ENCODE results near the gene ENG. TPM values are rescaled to one million over a fixed set of nuclear protein-coding genes. Genes with fewer than 3 reads are reported as not detected.

ENG gene
- total and polyA plus RNA-seq, 5 experiments from 2014 or later, result 2.1 to 10.2 (median 5.4) TPM

- Mint-ChIP-seq H3K4me3 (no peak overlapping the region), H3K27ac (peak overlapping the region in 2 of 10 donors; percentile 17 to 56), H3K9me3 (no peaks in the 10 kb centered on the region), H3K27me3 (no peaks in the 10 kb centered on the region), H3K4me1 (peaks cover 5 to 21% (median 15%) of the 10 kb centered on the region in 4 donors), H3K36me3 (peaks cover 0 to 6% (median 0%) of the 10 kb centered on the region in 3 donors)
- DNase-seq (no peak), ATAC-seq (no peak)
- POLR2A ChIA-PET, result interaction anchor here (0.6 kb wide), 3 partner anchors 29 to 259 kb away, joined by 3 to 5 read pairs (median 5); no protein-coding TSS in a partner anchor
Measured at GRCh38 chr9:127833555-127833954, 20.9 kb downstream of the ENG start.

- peaks cover 5 to 18% (median 14%) of the 10 kb centered on the region in 4 donors for H3K4me1 Mint-ChIP-seq
- POLR2A ChIA-PET, result interaction anchor here (0.6 to 0.7 kb wide), 3 partner anchors 85 to 278 kb away, joined by 3 to 10 read pairs (median 3); partner anchors contain the start of gene ST6GALNAC4
- H3K36me3 Mint-ChIP-seq, result peaks cover 0 to 6% (median 0%) of the 10 kb centered on the region in 3 donors
- H3K27ac Mint-ChIP-seq, result peak overlapping the region; percentile 44 to 94 (median 88)
- peak; percentile 78 to 87 for ATAC-seq
- peak in 3 of 10 donors; percentile 9 to 41 (median 36) for DNase-seq
- no peaks in the 10 kb centered on the region for H3K9me3 Mint-ChIP-seq
- H3K27me3 Mint-ChIP-seq, result no peaks in the 10 kb centered on the region
- peak overlapping the region; percentile 10 to 79 (median 70) for H3K4me3 Mint-ChIP-seq
Measured at GRCh38 chr9:127832248-127832647, 22.2 kb downstream of the ENG start.

GRCh38 chr9:127829205-127829906, 25.1 kb downstream of the ENG start:
- Mint-ChIP-seq H3K4me3 (no peak overlapping the region), H3K27me3 (no peaks in the 10 kb centered on the region), H3K27ac (peak overlapping the region in 7 of 10 donors; percentile 32 to 82 (median 60)), H3K4me1 (peaks cover 4 to 16% (median 13%) of the 10 kb centered on the region in 4 donors), H3K9me3 (no peaks in the 10 kb centered on the region), H3K36me3 (peaks cover 0 to 16% (median 0%) of the 10 kb centered on the region in 3 donors)
- DNase-seq, result no peak
- no peak for ATAC-seq
- POLR2A ChIA-PET, result interaction anchor here (0.6 kb wide), 1 partner anchor 15 kb away, joined by 4 read pairs; no protein-coding TSS in a partner anchor

- no peak overlapping the region for H3K4me3 Mint-ChIP-seq
- POLR2A ChIA-PET, result interaction anchor here (0.6 to 1.2 kb wide), 3 partner anchors 10 to 25 kb away, joined by 3 to 14 read pairs (median 4); no protein-coding TSS in a partner anchor
- no peaks in the 10 kb centered on the region for H3K9me3 Mint-ChIP-seq
- H3K27ac Mint-ChIP-seq, result peak overlapping the region in 7 of 10 donors; percentile 36 to 82 (median 66)
- H3K4me1 Mint-ChIP-seq, result peaks cover 4 to 16% (median 11%) of the 10 kb centered on the region in 4 donors
- ATAC-seq, result no peak
- DNase-seq, result no peak
- H3K27me3 Mint-ChIP-seq, result no peaks in the 10 kb centered on the region
- H3K36me3 Mint-ChIP-seq, result peaks cover 0 to 22% (median 0%) of the 10 kb centered on the region in 3 donors
Measured at GRCh38 chr9:127828262-127829031, 26.0 kb downstream of the ENG start.

- no peaks in the 10 kb centered on the region for H3K9me3 Mint-ChIP-seq
- peak overlapping the region in 6 of 10 donors; percentile 25 to 78 (median 60) for H3K27ac Mint-ChIP-seq
- POLR2A ChIA-PET, result interaction anchor here (0.7 to 1.6 kb wide), 5 partner anchors 13 to 91 kb away, joined by 3 to 4 read pairs (median 3); no protein-coding TSS in a partner anchor
- H3K4me3 Mint-ChIP-seq, result no peak overlapping the region
- H3K27me3 Mint-ChIP-seq, result no peaks in the 10 kb centered on the region
- peaks cover 2 to 6% (median 3%) of the 10 kb centered on the region in 4 donors for H3K4me1 Mint-ChIP-seq
- DNase-seq (no peak), ATAC-seq (no peak)
- H3K36me3 Mint-ChIP-seq, result peaks cover 0 to 22% (median 0%) of the 10 kb centered on the region in 3 donors
Measured at GRCh38 chr9:127826253-127826913, 28.1 kb downstream of the ENG start.

GRCh38 chr9:127825319-127826051, 29.0 kb downstream of the ENG start:
- no peak for ATAC-seq
- Mint-ChIP-seq H3K36me3 (peaks cover 0 to 27% (median 0%) of the 10 kb centered on the region in 3 donors), H3K9me3 (no peaks in the 10 kb centered on the region), H3K4me1 (peaks cover 3 to 6% (median 4%) of the 10 kb centered on the region in 4 donors), H3K27ac (peak overlapping the region in 2 of 10 donors; percentile 46 to 78), H3K4me3 (no peak overlapping the region), H3K27me3 (no peaks in the 10 kb centered on the region)
- DNase-seq, result no peak
- POLR2A ChIA-PET, result interaction anchor here (0.7 to 1.6 kb wide), 3 partner anchors 28 to 92 kb away, joined by 3 to 4 read pairs (median 3); no protein-coding TSS in a partner anchor

GRCh38 chr9:127822108-127822507, 32.4 kb downstream of the ENG start:
- POLR2A ChIA-PET, result no interaction called here
- H3K9me3 Mint-ChIP-seq, result no peaks in the 10 kb centered on the region
- DNase-seq (no peak), ATAC-seq (no peak)
- H3K4me3 Mint-ChIP-seq, result no peak overlapping the region
- peaks cover 0 to 6% (median under 1%) of the 10 kb centered on the region in 4 donors for H3K4me1 Mint-ChIP-seq
- H3K27me3 Mint-ChIP-seq, result no peaks in the 10 kb centered on the region
- peaks cover 0 to 44% (median 5%) of the 10 kb centered on the region in 3 donors for H3K36me3 Mint-ChIP-seq
- peak overlapping the region in 1 of 10 donors; percentile 55 for H3K27ac Mint-ChIP-seq

GRCh38 chr9:127818574-127818973, 35.9 kb downstream of the ENG start:
- Mint-ChIP-seq H3K4me1 (peaks cover 0 to 3% (median under 1%) of the 10 kb centered on the region in 4 donors), H3K27me3 (no peaks in the 10 kb centered on the region), H3K36me3 (peaks cover 0 to 44% (median 5%) of the 10 kb centered on the region in 3 donors), H3K4me3 (no peak overlapping the region), H3K27ac (peak overlapping the region in 1 of 10 donors; percentile 14), H3K9me3 (no peaks in the 10 kb centered on the region)
- no peak for ATAC-seq
- POLR2A ChIA-PET, result interaction anchor here (0.6 to 2.8 kb wide), 6 partner anchors 9 to 126 kb away, joined by 3 to 14 read pairs (median 4); no protein-coding TSS in a partner anchor
- no peak for DNase-seq

- ATAC-seq (no peak), DNase-seq (no peak)
- POLR2A ChIA-PET, result interaction anchor here (1.0 to 2.8 kb wide), 3 partner anchors 10 to 44 kb away, joined by 5 to 14 read pairs (median 10); no protein-coding TSS in a partner anchor
- H3K36me3 Mint-ChIP-seq, result peaks cover 0 to 48% (median 5%) of the 10 kb centered on the region in 3 donors
- H3K27ac Mint-ChIP-seq, result peak overlapping the region in 5 of 10 donors; percentile 56 to 84 (median 65)
- H3K27me3 Mint-ChIP-seq, result no peaks in the 10 kb centered on the region
- no peak overlapping the region for H3K4me3 Mint-ChIP-seq
- H3K4me1 Mint-ChIP-seq, result peaks cover 0 to 3% (median under 1%) of the 10 kb centered on the region in 4 donors
- no peaks in the 10 kb centered on the region for H3K9me3 Mint-ChIP-seq
Measured at GRCh38 chr9:127817881-127818434, 36.5 kb downstream of the ENG start.

- Mint-ChIP-seq H3K4me3 (no peak overlapping the region), H3K4me1 (peaks cover 0 to 3% (median under 1%) of the 10 kb centered on the region in 4 donors), H3K27me3 (no peaks in the 10 kb centered on the region), H3K27ac (peak overlapping the region in 3 of 10 donors; percentile 18 to 84 (median 61)), H3K36me3 (peaks cover 0 to 56% (median 5%) of the 10 kb centered on the region in 3 donors), H3K9me3 (no peaks in the 10 kb centered on the region)
- DNase-seq, result no peak
- POLR2A ChIA-PET, result interaction anchor here (2.8 kb wide), 1 partner anchor 12 kb away, joined by 10 read pairs; no protein-coding TSS in a partner anchor
- ATAC-seq, result no peak
Measured at GRCh38 chr9:127816728-127817127, 37.7 kb downstream of the ENG start.

GRCh38 chr9:127816362-127816725, 38.1 kb downstream of the ENG start:
- ATAC-seq (no peak), DNase-seq (no peak)
- Mint-ChIP-seq H3K27ac (peak overlapping the region in 1 of 10 donors; percentile 28), H3K36me3 (peaks cover 0 to 58% (median 5%) of the 10 kb centered on the region in 3 donors), H3K4me3 (no peak overlapping the region), H3K9me3 (no peaks in the 10 kb centered on the region), H3K27me3 (no peaks in the 10 kb centered on the region), H3K4me1 (peaks cover 0 to 3% (median under 1%) of the 10 kb centered on the region in 4 donors)
- POLR2A ChIA-PET, result no interaction called here
